ENCODE data around the gene GPD2. TPM values are rescaled to one million over a fixed set of nuclear protein-coding genes. Genes with fewer than 3 reads are reported as not detected.

The GPD2 gene
- total RNA-seq, 1 donor, result 59.7 TPM

DNA sequence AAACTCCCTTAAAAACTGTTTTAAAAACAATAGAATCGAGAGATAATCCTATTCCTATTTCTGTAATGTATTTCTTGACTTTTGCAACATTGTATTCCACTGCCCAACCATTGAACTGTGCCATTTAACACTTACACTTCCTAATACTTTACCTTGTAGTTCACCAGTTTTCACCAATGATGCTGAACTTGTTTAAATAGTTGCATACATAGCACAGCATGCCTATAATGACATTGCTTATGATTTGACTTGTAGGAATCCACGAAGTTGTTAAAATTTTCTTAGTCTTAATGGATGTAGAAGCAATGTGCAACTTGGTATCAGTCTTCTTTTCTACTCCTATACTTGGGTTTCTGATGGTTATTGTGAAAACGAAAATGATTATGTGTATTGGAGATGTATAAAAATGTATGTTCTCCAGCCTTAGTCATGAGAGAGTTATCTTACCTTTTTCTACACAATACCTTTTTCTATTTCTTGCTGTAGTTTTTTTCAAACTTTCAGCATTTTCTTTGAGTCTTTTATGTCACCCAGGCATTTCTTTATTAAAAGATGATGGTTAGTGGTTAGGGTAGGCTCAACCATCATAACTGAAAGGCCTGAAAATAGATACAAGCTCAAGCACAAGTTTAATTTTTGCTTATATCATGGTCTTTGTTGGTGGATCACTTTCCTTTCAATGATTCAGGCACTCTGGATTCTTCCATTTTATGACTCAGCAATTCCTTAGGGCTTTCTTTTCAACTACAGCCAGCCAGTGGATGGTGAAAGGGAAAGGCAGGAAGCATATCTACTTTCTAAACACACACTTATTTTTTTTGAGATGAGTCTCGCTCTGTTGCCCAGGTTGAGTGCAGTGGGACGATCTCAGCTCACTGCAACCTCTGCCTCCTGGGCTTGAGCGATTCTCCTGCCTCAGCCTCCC, 9.4 kb downstream of the GPD2 start:
- Histone ChIP-seq H2AFZ (ENCODE audit: low read length) (no peak overlapping the region), H3K4me3 (ENCODE audit: insufficient read depth, low read length) (peak overlapping the region; percentile 26), H3K27ac (ENCODE audit: low read depth, low read length) (peak overlapping the region; percentile 84), H3K79me2 (ENCODE audit: insufficient read depth, low read length) (peaks cover 67% of the 10 kb centered on the region), H3K4me2 (ENCODE audit: insufficient read depth, low read length) (peak overlapping the region; percentile 49), H3K4me1 (ENCODE audit: insufficient read depth, low read length) (peaks cover 15% of the 10 kb centered on the region), H4K20me1 (ENCODE audit: insufficient read depth, low read length) (no peaks in the 10 kb centered on the region), H3K36me3 (ENCODE audit: insufficient read depth, low read length) (no peaks in the 10 kb centered on the region), H3K27me3 (ENCODE audit: insufficient read depth, low read length) (no peaks in the 10 kb centered on the region), H3K9me3 (ENCODE audit: low read depth, low read length) (no peaks in the 10 kb centered on the region)
- DNase-seq (ENCODE audit: insufficient read length, low spot score, missing footprints), result peak; percentile 94
- TF ChIP-seq, protein P1, sequence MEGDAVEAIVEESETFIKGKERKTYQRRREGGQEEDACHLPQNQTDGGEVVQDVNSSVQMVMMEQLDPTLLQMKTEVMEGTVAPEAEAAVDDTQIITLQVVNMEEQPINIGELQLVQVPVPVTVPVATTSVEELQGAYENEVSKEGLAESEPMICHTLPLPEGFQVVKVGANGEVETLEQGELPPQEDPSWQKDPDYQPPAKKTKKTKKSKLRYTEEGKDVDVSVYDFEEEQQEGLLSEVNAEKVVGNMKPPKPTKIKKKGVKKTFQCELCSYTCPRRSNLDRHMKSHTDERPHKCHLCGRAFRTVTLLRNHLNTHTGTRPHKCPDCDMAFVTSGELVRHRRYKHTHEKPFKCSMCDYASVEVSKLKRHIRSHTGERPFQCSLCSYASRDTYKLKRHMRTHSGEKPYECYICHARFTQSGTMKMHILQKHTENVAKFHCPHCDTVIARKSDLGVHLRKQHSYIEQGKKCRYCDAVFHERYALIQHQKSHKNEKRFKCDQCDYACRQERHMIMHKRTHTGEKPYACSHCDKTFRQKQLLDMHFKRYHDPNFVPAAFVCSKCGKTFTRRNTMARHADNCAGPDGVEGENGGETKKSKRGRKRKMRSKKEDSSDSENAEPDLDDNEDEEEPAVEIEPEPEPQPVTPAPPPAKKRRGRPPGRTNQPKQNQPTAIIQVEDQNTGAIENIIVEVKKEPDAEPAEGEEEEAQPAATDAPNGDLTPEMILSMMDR (IDR thresholded peaks at IDR 0.05; ENCODE audit: extremely low read depth, low read depth, low read length), result no peak

DNA sequence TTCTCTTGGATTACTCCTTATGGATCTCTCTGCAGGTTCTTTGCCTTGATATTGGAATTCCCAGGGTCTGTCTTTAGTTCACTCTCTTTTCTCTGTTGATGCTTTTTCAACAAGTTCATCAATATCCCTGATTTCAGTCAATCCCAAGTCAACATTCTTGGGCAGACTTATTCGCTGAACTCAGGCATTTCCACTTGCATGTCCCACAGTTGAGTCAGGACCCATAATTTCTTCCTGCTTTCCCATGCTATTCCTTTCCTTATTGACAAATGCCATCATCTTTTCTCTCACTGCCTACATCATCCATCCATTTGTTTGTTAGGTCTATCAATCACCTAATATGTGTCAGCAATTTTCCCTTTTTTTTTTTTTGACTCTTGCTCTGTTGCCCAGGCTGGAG, 11.6 kb downstream of the GPD2 start:
- TF ChIP-seq, protein P1 (IDR thresholded peaks at IDR 0.05; ENCODE audit: extremely low read depth, low read depth, low read length), result no peak
- no peaks in the 10 kb centered on the region for H3K36me3 ChIP-seq (ENCODE audit: insufficient read depth, low read length)
- peaks cover 15% of the 10 kb centered on the region for H3K4me1 ChIP-seq (ENCODE audit: insufficient read depth, low read length)
- peaks cover 46% of the 10 kb centered on the region for H3K79me2 ChIP-seq (ENCODE audit: insufficient read depth, low read length)
- no peak overlapping the region for H3K27ac ChIP-seq (ENCODE audit: low read depth, low read length)
- H3K27me3 ChIP-seq (ENCODE audit: insufficient read depth, low read length), result no peaks in the 10 kb centered on the region
- peak; percentile 65 for DNase-seq (ENCODE audit: insufficient read length, low spot score, missing footprints)
- no peak overlapping the region for H3K4me2 ChIP-seq (ENCODE audit: insufficient read depth, low read length)
- no peak overlapping the region for H2AFZ ChIP-seq (ENCODE audit: low read length)
- no peaks in the 10 kb centered on the region for H3K9me3 ChIP-seq (ENCODE audit: low read depth, low read length)
- no peak overlapping the region for H3K4me3 ChIP-seq (ENCODE audit: insufficient read depth, low read length)
- H4K20me1 ChIP-seq (ENCODE audit: insufficient read depth, low read length), result no peaks in the 10 kb centered on the region

DNA sequence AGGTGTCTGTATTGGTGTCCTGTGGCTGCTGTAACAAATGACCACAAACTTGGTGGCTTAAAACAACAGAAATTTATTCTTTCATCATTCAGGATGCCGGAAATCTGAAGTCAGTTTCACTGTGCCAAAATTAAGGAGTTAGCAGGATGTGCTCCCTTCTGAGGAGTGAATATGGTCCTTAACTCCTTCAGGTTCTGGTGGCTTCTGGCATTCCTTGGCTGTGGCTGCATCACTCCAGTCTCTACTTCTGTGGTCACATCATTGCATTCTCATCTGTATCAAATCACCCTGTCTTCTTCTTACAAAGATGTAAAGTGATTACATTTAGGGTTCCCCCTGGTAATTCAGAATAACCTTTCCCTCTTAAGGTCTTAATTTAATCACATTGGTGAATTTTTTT, 12.6 kb downstream of the GPD2 start:
- H3K36me3 ChIP-seq (ENCODE audit: insufficient read depth, low read length), result no peaks in the 10 kb centered on the region
- H3K27ac ChIP-seq (ENCODE audit: low read depth, low read length), result no peak overlapping the region
- TF ChIP-seq, protein P1 (IDR thresholded peaks at IDR 0.05; ENCODE audit: extremely low read depth, low read depth, low read length), result no peak
- no peak overlapping the region for H3K4me3 ChIP-seq (ENCODE audit: insufficient read depth, low read length)
- peaks cover 44% of the 10 kb centered on the region for H3K79me2 ChIP-seq (ENCODE audit: insufficient read depth, low read length)
- H3K27me3 ChIP-seq (ENCODE audit: insufficient read depth, low read length), result no peaks in the 10 kb centered on the region
- DNase-seq (ENCODE audit: insufficient read length, low spot score, missing footprints), result peak; percentile 47
- peaks cover 15% of the 10 kb centered on the region for H3K4me1 ChIP-seq (ENCODE audit: insufficient read depth, low read length)
- H3K4me2 ChIP-seq (ENCODE audit: insufficient read depth, low read length), result no peak overlapping the region
- H3K9me3 ChIP-seq (ENCODE audit: low read depth, low read length), result no peaks in the 10 kb centered on the region
- H2AFZ ChIP-seq (ENCODE audit: low read length), result no peak overlapping the region
- H4K20me1 ChIP-seq (ENCODE audit: insufficient read depth, low read length), result no peaks in the 10 kb centered on the region

DNA sequence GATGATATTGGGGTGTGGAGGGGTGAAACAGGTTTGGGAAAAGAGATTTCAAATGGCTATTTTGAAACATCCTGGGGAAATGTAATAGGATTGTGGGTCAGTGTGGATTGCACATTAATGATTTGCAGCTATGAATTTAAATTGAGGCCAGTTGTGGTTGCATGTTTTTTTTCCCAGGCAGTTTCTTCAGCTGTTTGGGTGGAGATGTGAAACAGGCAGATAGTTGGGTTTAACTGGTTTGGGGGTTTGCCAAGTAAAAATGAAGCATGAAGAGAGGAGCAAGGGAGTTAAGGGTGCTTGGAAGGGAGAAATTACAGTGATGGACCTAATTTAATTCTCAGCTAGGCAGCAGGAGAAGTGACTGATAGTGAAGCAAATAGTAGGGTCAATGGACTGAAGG, 16.8 kb downstream of the GPD2 start:
- no peaks in the 10 kb centered on the region for H3K9me3 ChIP-seq (ENCODE audit: low read depth, low read length)
- DNase-seq (ENCODE audit: insufficient read length, low spot score, missing footprints), result peak; percentile 81
- H3K27me3 ChIP-seq (ENCODE audit: insufficient read depth, low read length), result no peaks in the 10 kb centered on the region
- H3K27ac ChIP-seq (ENCODE audit: low read depth, low read length), result no peak overlapping the region
- no peak overlapping the region for H3K4me2 ChIP-seq (ENCODE audit: insufficient read depth, low read length)
- no peaks in the 10 kb centered on the region for H4K20me1 ChIP-seq (ENCODE audit: insufficient read depth, low read length)
- peaks cover 57% of the 10 kb centered on the region for H3K79me2 ChIP-seq (ENCODE audit: insufficient read depth, low read length)
- H3K4me3 ChIP-seq (ENCODE audit: insufficient read depth, low read length), result no peak overlapping the region
- H3K36me3 ChIP-seq (ENCODE audit: insufficient read depth, low read length), result no peaks in the 10 kb centered on the region
- TF ChIP-seq, protein P1 (IDR thresholded peaks at IDR 0.05; ENCODE audit: extremely low read depth, low read depth, low read length), result no peak
- no peak overlapping the region for H2AFZ ChIP-seq (ENCODE audit: low read length)
- H3K4me1 ChIP-seq (ENCODE audit: insufficient read depth, low read length), result peaks cover 20% of the 10 kb centered on the region

Data from osteoblast (primary cell).